SK-N-SH (cell line): Measurements from ENCODE around the gene COL25A1. TPM values are rescaled to one million over a fixed set of nuclear protein-coding genes. Genes with fewer than 3 reads are reported as not detected.

ENCODE experiments used
- CTCF ChIA-PET: fragments of 300-600, 350-600 bp; formaldehyde crosslinking; extraction: SDS; loops from one replicate; lab custom pipeline; 2021; lab: Yijun Ruan, JAX
- POLR2A ChIA-PET: fragments of 350-600 bp; sonication (Branson Sonifier 250); formaldehyde crosslinking; extraction: SDS; loops from one replicate; lab custom pipeline; 2020; ENCODE audit warnings: antibody characterized with exemption, inconsistent platforms; lab: Yijun Ruan, JAX
- DNase-seq: peaks from one replicate; pipeline ENCODE4 v3.0.0; 2012
- H2AFZ ChIP-seq: fragments of 200-600 bp; sonication (generic); 2 replicates; pipeline ENCODE4 v1.8.1; 2016; ENCODE audit warnings: antibody characterized with exemption, mild to moderate bottlenecking, low read depth
- H3F3A ChIP-seq: fragments of 200-600 bp; sonication (generic); replicated peaks from 2 replicates; pipeline ENCODE3; 2016; ENCODE audit warnings: antibody characterized with exemption, mild to moderate bottlenecking; ENCODE audit not compliant: insufficient read depth
- H3K27ac ChIP-seq, 2 experiments: fragments of 200-500 bp in 1 of 2; fragments of 200-600 bp in 1 of 2; sonication (Bioruptor generic) in 1 of 2; sonication (generic), shearing (Covaris generic) in 1 of 2; 2 replicates each; pipeline versions ENCODE4 v1.5.1 to v1.6.1; 2014 to 2016; ENCODE audit warnings: low read depth in 2 of 2, inconsistent platforms in 1 of 2, low read length in 1 of 2, mild to moderate bottlenecking in 1 of 2, mixed read lengths in 1 of 2
- H3K27me3 ChIP-seq: fragments of 200-600 bp; sonication (generic), shearing (Covaris generic); 2 replicates; pipeline ENCODE4 v1.6.1; 2016; ENCODE audit warnings: mixed run types; ENCODE audit not compliant: insufficient read depth
- H3K36me3 ChIP-seq, 2 experiments: fragments of 200-500 bp in 1 of 2; fragments of 200-600 bp in 1 of 2; sonication (Bioruptor generic) in 1 of 2; sonication (generic) in 1 of 2; replicated peaks in 1 of 2; 2 replicates each; pipeline versions ENCODE3 to v1.5.1; 2014 to 2016; ENCODE audit warnings: low read length in 1 of 2, mild to moderate bottlenecking in 1 of 2; ENCODE audit not compliant: insufficient read depth in 2 of 2, control insufficient read depth in 1 of 2
- H3K4me1 ChIP-seq, 2 experiments: fragments of 200-500 bp in 1 of 2; fragments of 200-600 bp in 1 of 2; sonication (Bioruptor generic) in 1 of 2; sonication (generic), shearing (Covaris generic) in 1 of 2; 2 replicates each; pipeline versions ENCODE4 v1.5.1 to v1.6.1; 2014 to 2016; ENCODE audit warnings: low read depth in 1 of 2, low read length in 1 of 2, mixed run types in 1 of 2; ENCODE audit not compliant: insufficient read depth in 2 of 2, control insufficient read depth in 1 of 2
- H3K4me2 ChIP-seq: fragments of 200-600 bp; sonication (generic), shearing (Covaris generic); 2 replicates; pipeline ENCODE4 v1.6.1; 2017; ENCODE audit warnings: mixed run types
- H3K4me3 ChIP-seq, 2 experiments: fragments of 200-500 bp in 1 of 2; fragments of 200-600 bp in 1 of 2; sonication (Bioruptor generic) in 1 of 2; sonication (generic), shearing (Covaris generic) in 1 of 2; 2 replicates each; pipeline versions ENCODE4 v1.5.1 to v1.8.1; 2014 to 2016; ENCODE audit warnings: low read depth in 2 of 2, inconsistent platforms in 1 of 2, low read length in 1 of 2, mild to moderate bottlenecking in 1 of 2, mixed read lengths in 1 of 2, moderate library complexity in 1 of 2
- H3K79me2 ChIP-seq: fragments of 200-600 bp; sonication (generic); 2 replicates; pipeline ENCODE4 v1.8.1; 2017; ENCODE audit warnings: mild to moderate bottlenecking; ENCODE audit not compliant: insufficient read depth
- H3K9ac ChIP-seq: fragments of 200-600 bp; sonication (generic); 2 replicates; pipeline ENCODE4 v1.6.1; 2017; ENCODE audit warnings: mixed run types
- H3K9me2 ChIP-seq: fragments of 200-600 bp; sonication (generic); 2 replicates; pipeline ENCODE4 v1.6.1; 2017; ENCODE audit warnings: mixed run types
- H3K9me3 ChIP-seq: fragments of 200-600 bp; sonication (generic); 2 replicates; pipeline ENCODE4 v1.6.1; 2017; ENCODE audit warnings: mixed run types, mild to moderate bottlenecking, moderate library complexity
- H4K20me1 ChIP-seq: fragments of 200-600 bp; sonication (generic); 2 replicates; pipeline ENCODE4 v1.6.1; 2017; ENCODE audit warnings: mild to moderate bottlenecking, mixed run types; ENCODE audit not compliant: insufficient read depth
- CHD2 ChIP-seq: fragments of 150-350 bp; IDR thresholded peaks from 2 replicates; pipeline ENCODE4 v1.6.1; 2018; ENCODE audit warnings: low read length; ENCODE audit not compliant: partially characterized antibody
- EP300 ChIP-seq, 2 experiments: IDR thresholded peaks; 2 replicates each; pipeline versions ENCODE4 v1.4.0 to v1.6.1; 2012; ENCODE audit warnings: borderline replicate concordance in 1 of 2, low read depth in 1 of 2, low read length in 1 of 2
- EZH2phosphoT487 ChIP-seq: fragments of 200-600 bp; sonication (generic); IDR thresholded peaks from 2 replicates; pipeline ENCODE4 v1.6.1; 2017; ENCODE audit warnings: low read depth, mixed run types, mild to moderate bottlenecking, antibody characterized with exemption, moderate library complexity, borderline replicate concordance
- FOXJ3 ChIP-seq: sonication (generic); formaldehyde crosslinking; IDR thresholded peaks from 2 replicates; pipeline ENCODE4 v1.5.1; 2020; ENCODE audit warnings: mild to moderate bottlenecking, missing genetic modification reagents
- GABPA ChIP-seq: IDR thresholded peaks from 2 replicates; pipeline ENCODE4 v1.4.0; 2012; ENCODE audit warnings: low read depth, mild to moderate bottlenecking
- GATA2 ChIP-seq: sonication (generic); formaldehyde crosslinking; IDR thresholded peaks from 2 replicates; pipeline ENCODE4 v1.5.0; 2020; ENCODE audit warnings: mild to moderate bottlenecking, missing genetic modification reagents
- JUND ChIP-seq: IDR thresholded peaks from 2 replicates; pipeline ENCODE4 v1.4.0; 2012
- MAX ChIP-seq: IDR thresholded peaks from 2 replicates; pipeline ENCODE4 v1.4.0; 2012; ENCODE audit warnings: low read depth
- PBX3 ChIP-seq: IDR thresholded peaks from 2 replicates; pipeline ENCODE4; 2012
- POLR2AphosphoS5 ChIP-seq: IDR thresholded peaks from 2 replicates; pipeline ENCODE4 v1.6.1; 2012; ENCODE audit warnings: low read depth, low read length
- RCOR1 ChIP-seq: fragments of 150-350 bp; IDR thresholded peaks from 2 replicates; pipeline ENCODE4 v1.6.1; 2017; ENCODE audit warnings: antibody characterized with exemption, low read length
- RFX5 ChIP-seq: IDR thresholded peaks from 2 replicates; pipeline ENCODE4 v1.6.1; 2012; ENCODE audit warnings: mild to moderate bottlenecking, improper control_type of control experiment, low read length
- TAF1 ChIP-seq: IDR thresholded peaks from 2 replicates; pipeline ENCODE4 v1.6.1; 2012; ENCODE audit warnings: low read depth, mild to moderate bottlenecking, low read length, moderate library complexity, borderline replicate concordance
- TCF12 ChIP-seq: IDR thresholded peaks from 2 replicates; pipeline ENCODE4 v1.4.0; 2012
- USF1 ChIP-seq: IDR thresholded peaks from 2 replicates; pipeline ENCODE4 v1.4.0; 2012; ENCODE audit warnings: low read depth, borderline replicate concordance
- YY1 ChIP-seq: IDR thresholded peaks from 2 replicates; pipeline ENCODE4 v1.4.0; 2012; ENCODE audit warnings: low read depth, mild to moderate bottlenecking
- WGBS: methylation state at CpG from one replicate; pipeline ENCODE4 v1.1.6; 2017; ENCODE audit warnings: low lambda C conversion rate; 5-methylcytosine and 5-hydroxymethylcytosine counted together
- polyA plus RNA-seq, 3 experiments: library from polyadenylated mRNA; depleted of rRNA; stranded (reverse); fragments of >200 nt; gene quantifications; 2 replicates each; pipeline ENCODE4 v1.2.3, GENCODE V29; 2012
- TF ChIP-seq, protein P1 (sequence below): IDR thresholded peaks from 2 replicates; pipeline ENCODE4 v1.4.0; 2012; ENCODE audit warnings: low read depth, borderline replicate concordance
- TF ChIP-seq, protein P2 (sequence below): fragments of 150-350 bp; IDR thresholded peaks from 2 replicates; pipeline ENCODE4 v1.6.1; 2017; ENCODE audit warnings: antibody characterized with exemption, low read length, low read depth, borderline replicate concordance

COL25A1 gene
- polyA plus RNA-seq, 1 of the 3 experiments (the other 2 are of a cell fraction) = not detected

DNA sequence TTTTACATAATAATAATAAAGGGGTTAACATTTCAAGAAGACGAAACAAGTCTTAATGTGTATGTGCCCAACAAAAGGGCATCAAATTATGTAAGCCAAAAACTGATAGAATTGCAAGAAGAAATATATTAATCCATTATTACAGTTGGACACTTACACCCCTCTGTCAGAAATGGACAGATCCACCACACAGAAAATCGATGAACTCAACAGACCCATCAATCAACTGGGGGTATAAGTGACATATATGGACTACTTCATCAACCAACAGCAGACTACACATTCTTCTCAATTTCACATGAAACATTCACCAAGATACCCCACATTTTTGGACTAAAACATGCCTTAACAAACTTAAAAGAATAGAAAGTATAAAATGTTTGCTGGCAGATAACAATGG, 183.8 kb downstream of the COL25A1 start:
- no peaks in the 10 kb centered on the region for H3K36me3 ChIP-seq
- H3K4me2 ChIP-seq = no peak overlapping the region
- 0% methylated on average over 2 of the region's 2 CpGs for WGBS
- DNase-seq = no peak
- CTCF ChIA-PET = no interaction called here
- H3K9me2 ChIP-seq = no peaks in the 10 kb centered on the region
- H3F3A ChIP-seq = no peaks in the 10 kb centered on the region
- H3K4me1 ChIP-seq = no peaks in the 10 kb centered on the region
- H3K9ac ChIP-seq = no peak overlapping the region
- POLR2A ChIA-PET = no interaction called here
- TF ChIP-seq POLR2AphosphoS5 (no peak), USF1 (no peak), EP300 (IDR thresholded peaks at IDR 0.05; ENCODE audit: borderline replicate concordance in 1 of 2, low read depth in 1 of 2, low read length in 1 of 2) (no peak), RFX5 (no peak), TAF1 (no peak), CHD2 (no peak), YY1 (no peak), PBX3 (no peak), FOXJ3 (CRISPR knock-in tag) (no peak), GABPA (no peak), TCF12 (no peak), EZH2phosphoT487 (no peak), RCOR1 (no peak), GATA2 (CRISPR knock-in tag) (no peak), MAX (no peak), JUND (no peak)
- TF ChIP-seq, protein P1, sequence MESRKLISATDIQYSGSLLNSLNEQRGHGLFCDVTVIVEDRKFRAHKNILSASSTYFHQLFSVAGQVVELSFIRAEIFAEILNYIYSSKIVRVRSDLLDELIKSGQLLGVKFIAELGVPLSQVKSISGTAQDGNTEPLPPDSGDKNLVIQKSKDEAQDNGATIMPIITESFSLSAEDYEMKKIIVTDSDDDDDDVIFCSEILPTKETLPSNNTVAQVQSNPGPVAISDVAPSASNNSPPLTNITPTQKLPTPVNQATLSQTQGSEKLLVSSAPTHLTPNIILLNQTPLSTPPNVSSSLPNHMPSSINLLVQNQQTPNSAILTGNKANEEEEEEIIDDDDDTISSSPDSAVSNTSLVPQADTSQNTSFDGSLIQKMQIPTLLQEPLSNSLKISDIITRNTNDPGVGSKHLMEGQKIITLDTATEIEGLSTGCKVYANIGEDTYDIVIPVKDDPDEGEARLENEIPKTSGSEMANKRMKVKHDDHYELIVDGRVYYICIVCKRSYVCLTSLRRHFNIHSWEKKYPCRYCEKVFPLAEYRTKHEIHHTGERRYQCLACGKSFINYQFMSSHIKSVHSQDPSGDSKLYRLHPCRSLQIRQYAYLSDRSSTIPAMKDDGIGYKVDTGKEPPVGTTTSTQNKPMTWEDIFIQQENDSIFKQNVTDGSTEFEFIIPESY = no peak
- TF ChIP-seq, protein P2, sequence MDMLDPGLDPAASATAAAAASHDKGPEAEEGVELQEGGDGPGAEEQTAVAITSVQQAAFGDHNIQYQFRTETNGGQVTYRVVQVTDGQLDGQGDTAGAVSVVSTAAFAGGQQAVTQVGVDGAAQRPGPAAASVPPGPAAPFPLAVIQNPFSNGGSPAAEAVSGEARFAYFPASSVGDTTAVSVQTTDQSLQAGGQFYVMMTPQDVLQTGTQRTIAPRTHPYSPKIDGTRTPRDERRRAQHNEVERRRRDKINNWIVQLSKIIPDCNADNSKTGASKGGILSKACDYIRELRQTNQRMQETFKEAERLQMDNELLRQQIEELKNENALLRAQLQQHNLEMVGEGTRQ = no peak
- H2AFZ ChIP-seq = no peak overlapping the region
- H3K27me3 ChIP-seq = no peaks in the 10 kb centered on the region
- H3K79me2 ChIP-seq = no peaks in the 10 kb centered on the region
- no peak overlapping the region for H3K4me3 ChIP-seq
- no peaks in the 10 kb centered on the region for H4K20me1 ChIP-seq
- H3K9me3 ChIP-seq = no peaks in the 10 kb centered on the region
- H3K27ac ChIP-seq = no peak overlapping the region
